M059J (cell line): Measurements from ENCODE around the gene LHFPL6. TPM values are rescaled to one million over a fixed set of nuclear protein-coding genes. Genes with fewer than 3 reads are reported as not detected.
A peak's percentile ranks its signal among the peaks of the same experiment; 100 is the strongest.
"Not testable (repeated sequence)": the region's sequence is repeated elsewhere in the genome, so short reads cannot be mapped to it uniquely, and the experiment has no call there.

Experiments used
- DNase-seq: peaks from one replicate; pipeline ENCODE4 v3.0.0-alpha.2; 2012; ENCODE audit warnings: low read depth
- total RNA-seq: library from RNA; depleted of rRNA; stranded (reverse); fragments of >200 nt; shearing (Covaris generic); gene quantifications from 2 replicates; pipeline ENCODE4 v1.2.3, GENCODE V29; 2014

Gene LHFPL6
- total RNA-seq, 1 experiment from 2014 or later = 39.0 TPM

- no peak for DNase-seq
Observed at GRCh38 chr13:39349391-39349960, 253.5 kb downstream of the LHFPL6 start.

- DNase-seq = no peak
Observed at GRCh38 chr13:39347926-39348901, 254.8 kb downstream of the LHFPL6 start.

DNA sequence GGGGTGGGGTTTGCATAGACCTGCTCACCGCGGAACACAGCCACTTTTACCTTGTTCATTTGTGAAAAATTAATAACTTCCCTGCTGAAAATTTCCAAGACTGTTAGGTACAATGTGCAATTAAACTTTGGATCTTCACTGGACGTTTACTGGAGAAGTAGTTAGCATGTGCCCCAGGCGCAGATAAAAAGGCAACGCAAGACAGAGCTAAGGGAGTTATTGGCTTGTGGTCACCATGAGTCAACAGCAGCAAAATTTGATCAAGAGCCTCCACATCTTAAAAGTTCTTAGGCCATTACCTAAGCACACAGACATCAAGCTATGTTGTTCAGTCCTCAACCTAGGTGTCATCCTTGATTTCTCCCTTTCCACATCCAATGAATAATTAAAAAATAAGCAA, 257.0 kb downstream of the LHFPL6 start:
- DNase-seq = no peak

GRCh38 chr13:39341251-39341650, 261.7 kb downstream of the LHFPL6 start:
- DNase-seq = no peak

- not testable (repeated sequence) for DNase-seq
Observed at GRCh38 chr13:39338114-39338513, 264.9 kb downstream of the LHFPL6 start.

GRCh38 chr13:39336937-39337336, 266.1 kb downstream of the LHFPL6 start:
- no peak for DNase-seq

DNA sequence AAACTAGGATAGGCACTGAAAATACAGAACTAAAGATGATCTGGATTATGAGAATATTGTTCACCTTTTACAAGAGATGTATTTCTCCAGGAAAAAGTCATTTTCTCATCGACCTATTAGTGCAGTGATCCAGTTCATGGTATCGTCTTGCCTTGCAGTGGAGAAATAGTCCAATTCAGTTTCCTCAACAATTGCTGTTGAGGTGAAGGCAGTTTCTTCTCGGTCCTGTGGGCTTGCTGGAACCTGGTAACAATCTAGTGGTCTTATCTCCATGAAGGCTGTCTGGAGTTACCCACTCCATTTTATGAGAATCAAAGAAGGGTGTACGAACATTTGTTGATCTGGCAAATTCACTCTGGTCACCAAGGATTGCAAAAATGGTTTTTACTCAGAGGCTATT, 266.8 kb downstream of the LHFPL6 start:
- no peak for DNase-seq

- DNase-seq = no peak
Observed at GRCh38 chr13:39335721-39336120, 267.3 kb downstream of the LHFPL6 start.

DNA sequence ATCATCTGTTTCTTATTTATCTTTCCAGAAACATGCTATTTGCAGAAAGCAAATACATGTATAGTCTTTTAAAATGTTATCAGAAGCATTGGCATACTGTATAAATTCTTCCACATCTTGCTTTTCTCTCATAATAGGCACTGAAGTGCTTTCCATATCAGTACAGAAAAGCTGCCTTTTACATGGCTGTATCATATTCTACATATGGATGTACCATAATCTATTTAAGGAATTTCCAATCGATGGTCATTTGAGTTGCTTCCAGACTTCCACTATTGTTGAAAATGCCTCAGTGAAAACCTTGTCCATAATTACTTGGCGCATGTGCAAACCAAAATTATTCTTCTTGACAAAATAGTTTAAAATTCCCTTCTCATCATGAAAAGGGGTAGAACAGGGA, 272.5 kb downstream of the LHFPL6 start:
- no peak for DNase-seq

DNA sequence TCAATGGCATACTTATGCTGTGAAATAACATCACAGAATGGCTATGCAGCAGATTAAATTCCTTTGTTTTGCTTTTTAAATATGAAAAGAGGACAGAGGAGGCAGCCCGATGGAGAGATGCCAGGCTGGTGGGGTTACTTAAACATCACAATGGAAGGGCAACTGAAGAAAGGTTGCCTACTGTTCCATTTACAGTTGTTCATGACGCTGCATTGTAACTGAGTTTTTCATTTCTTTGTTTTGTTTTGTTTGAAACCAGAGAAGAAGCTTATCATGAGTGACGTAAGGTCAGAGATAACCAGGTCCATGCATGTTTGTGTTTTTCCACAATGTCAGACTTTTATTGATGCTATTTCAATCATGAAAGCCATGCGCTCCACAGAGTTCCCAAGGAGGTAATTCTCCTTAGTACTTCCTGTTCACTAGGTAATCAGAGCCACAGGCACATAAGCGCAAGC, 273.8 kb downstream of the LHFPL6 start:
- DNase-seq = no peak

DNA sequence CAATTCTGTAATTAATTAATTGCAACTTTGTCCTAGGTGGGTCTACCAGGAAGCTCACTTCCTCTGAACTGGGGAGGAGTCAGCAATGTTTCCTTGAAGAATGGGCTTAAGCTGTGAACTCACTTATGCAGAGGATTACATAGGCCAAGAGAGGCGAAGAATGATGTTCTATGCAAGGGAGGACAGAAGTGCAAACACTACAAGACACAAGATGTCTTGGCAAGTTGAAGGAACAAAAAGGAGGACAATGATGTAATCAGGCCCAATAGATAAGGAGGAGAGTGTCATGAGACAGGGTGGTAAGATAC, 275.9 kb downstream of the LHFPL6 start:
- no peak for DNase-seq

GRCh38 chr13:39326469-39327171, 276.4 kb downstream of the LHFPL6 start:
- DNase-seq = no peak

DNA sequence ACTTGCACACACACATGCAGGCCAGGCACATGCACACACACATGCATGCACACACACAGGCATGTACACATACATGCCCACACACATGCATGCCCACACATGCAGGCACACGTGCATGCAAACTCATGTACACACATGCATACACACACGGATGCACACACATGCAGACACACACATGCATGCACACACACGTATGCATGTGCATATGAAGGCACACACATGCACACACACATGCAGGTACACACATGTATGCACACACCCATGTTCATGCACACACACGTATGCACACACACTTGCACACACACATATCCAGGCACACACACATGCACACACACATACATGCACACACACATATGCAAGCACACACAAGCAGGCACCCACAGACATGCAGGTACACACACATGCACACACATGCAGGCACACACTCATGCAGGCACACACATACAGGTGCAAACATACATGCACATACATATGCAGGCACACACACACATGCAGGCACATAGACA, 278.1 kb downstream of the LHFPL6 start:
- DNase-seq = no peak

GRCh38 chr13:39322836-39323585, 280.0 kb downstream of the LHFPL6 start:
- no peak for DNase-seq

DNA sequence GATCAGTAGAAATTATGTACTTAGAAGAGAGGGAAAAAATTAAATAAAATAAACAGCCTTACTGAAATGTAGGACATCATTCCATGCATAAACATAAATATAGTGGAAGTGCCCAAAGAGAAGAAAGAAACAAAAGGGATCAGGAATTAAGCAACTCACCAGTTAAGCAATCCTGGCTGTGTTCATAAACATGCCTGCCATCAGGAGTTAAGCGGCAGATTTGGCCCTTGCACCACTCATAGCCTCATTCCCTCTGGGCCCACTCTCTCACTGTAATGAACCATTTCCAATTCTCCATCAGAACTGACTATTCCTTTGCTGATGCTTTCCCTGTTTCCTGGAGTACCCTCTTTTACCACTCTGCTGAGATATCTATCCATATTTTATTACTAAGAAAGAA, 281.4 kb downstream of the LHFPL6 start:
- DNase-seq = no peak

GRCh38 chr13:39318161-39318560, 284.8 kb downstream of the LHFPL6 start:
- DNase-seq = no peak

GRCh38 chr13:39317291-39317690, 285.7 kb downstream of the LHFPL6 start:
- peak; percentile 58 for DNase-seq

DNA sequence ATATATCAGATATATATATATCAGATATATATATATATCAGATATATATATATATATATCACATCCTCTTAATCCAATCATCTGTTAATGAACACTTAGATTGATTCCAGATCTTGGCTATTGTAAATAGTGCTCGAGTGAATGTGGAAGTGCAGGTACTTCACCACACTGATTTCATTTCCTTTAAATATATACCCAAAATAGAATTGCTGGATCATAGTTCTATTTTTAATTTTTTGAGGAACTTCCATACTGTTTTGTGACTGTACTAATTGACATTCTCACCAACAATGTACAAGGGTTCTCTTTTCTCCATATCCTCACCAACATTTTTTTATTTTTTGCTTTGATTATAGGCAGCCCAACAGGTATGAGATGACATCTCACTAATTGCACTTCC, 287.2 kb downstream of the LHFPL6 start:
- no peak for DNase-seq

DNA sequence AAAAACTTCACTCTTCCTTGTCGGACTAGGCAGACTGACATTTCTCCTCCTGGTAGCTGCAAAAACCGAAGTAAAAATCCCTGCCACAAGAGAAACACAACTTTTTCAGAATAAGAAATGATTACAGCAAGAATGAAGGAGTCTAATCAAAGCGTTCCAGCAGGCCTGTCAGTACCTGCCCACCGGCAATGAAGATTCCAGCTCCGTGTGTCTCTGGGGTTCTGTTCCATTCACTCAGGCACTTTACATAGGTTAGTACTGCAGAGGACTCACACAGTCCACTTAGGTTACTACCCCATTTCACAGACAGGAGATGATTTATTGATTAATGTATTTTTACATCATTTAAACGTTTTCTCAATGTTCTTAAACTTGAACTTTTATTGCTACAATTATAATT, 289.3 kb downstream of the LHFPL6 start:
- no peak for DNase-seq

- no peak for DNase-seq
Observed at GRCh38 chr13:39312596-39312995, 290.4 kb downstream of the LHFPL6 start.

GRCh38 chr13:39311619-39312018, 291.4 kb downstream of the LHFPL6 start:
- DNase-seq = peak; percentile 23

- DNase-seq = no peak
Observed at GRCh38 chr13:39310961-39311360, 292.0 kb downstream of the LHFPL6 start.
